ENCODE measurements around the gene TRIP13. TPM values are rescaled to one million over a fixed set of nuclear protein-coding genes. Genes with fewer than 3 reads are reported as not detected.
"Not testable (repeated sequence)": the region's sequence is repeated elsewhere in the genome, so short reads cannot be mapped to it uniquely, and the experiment has no call there.

TRIP13 gene
- polyA plus RNA-seq, 3 donors = 0.24 to 1.2 TPM; not detected in 1

GRCh38 chr5:934381-934967, 41.8 kb downstream of the TRIP13 start:
- H3K27me3 Mint-ChIP-seq (ENCODE audit: low read depth in 3 of 3); DNase-seq; H3K27ac Mint-ChIP-seq; H3K4me3 Mint-ChIP-seq; H3K36me3 Mint-ChIP-seq; H3K4me3 ChIP-seq (replicated peaks in 1 of 3; ENCODE audit: low read depth in 2 of 3, low read length in 3 of 3); H3K4me1 ChIP-seq (ENCODE audit: control insufficient read depth in 1 of 2, insufficient read depth in 2 of 2, low read length in 2 of 2); H3K4me2 ChIP-seq (replicated peaks; ENCODE audit: extremely low read depth, low read length, poor library complexity, severe bottlenecking); H3K4me1 Mint-ChIP-seq; H3K9me3 ChIP-seq (replicated peaks in 1 of 2; ENCODE audit: control insufficient read depth in 1 of 2, insufficient read depth in 1 of 2, low read length in 2 of 2); H3K36me3 ChIP-seq (replicated peaks in 1 of 2; ENCODE audit: control insufficient read depth in 1 of 2, insufficient read depth in 2 of 2, low read length in 2 of 2); intact Hi-C loops (cut with micrococcal nuclease); H2AFZ ChIP-seq (ENCODE audit: insufficient read depth, low read depth, low read length, poor library complexity, severe bottlenecking); H3K27ac ChIP-seq (ENCODE audit: low read depth in 1 of 2, low read length in 2 of 2); H3K79me2 ChIP-seq (ENCODE audit: insufficient read depth, low read length); H3K9ac ChIP-seq (ENCODE audit: insufficient read depth, low read length, poor library complexity, severe bottlenecking); H4K20me1 ChIP-seq (ENCODE audit: insufficient read depth, low read length); H3K27me3 ChIP-seq (ENCODE audit: control insufficient read depth in 2 of 2, insufficient read depth in 2 of 2, low read length in 2 of 2): not testable (repeated sequence)
- H3K9me3 Mint-ChIP-seq = peaks cover 0 to 13% (median 3%) of the 10 kb centered on the region in 7 donors
- WGBS (ENCODE audit: insufficient coverage) = 100% methylated on average over 2 of the region's 3 CpGs

- H3K4me3 ChIP-seq (replicated peaks in 1 of 3; ENCODE audit: low read depth in 2 of 3, low read length in 3 of 3) = no peak overlapping the region
- Mint-ChIP-seq H3K27me3 (ENCODE audit: low read depth in 3 of 3) (peaks cover 2 to 6% (median 6%) of the 10 kb centered on the region in 3 donors), H3K36me3 (no peaks in the 10 kb centered on the region), H3K4me1 (no peaks in the 10 kb centered on the region), H3K9me3 (peaks cover 0 to 11% (median 3%) of the 10 kb centered on the region in 7 donors), H3K4me3 (no peak overlapping the region), H3K27ac (no peak overlapping the region)
- no peaks in the 10 kb centered on the region for H3K36me3 ChIP-seq (replicated peaks in 1 of 2; ENCODE audit: control insufficient read depth in 1 of 2, insufficient read depth in 2 of 2, low read length in 2 of 2)
- 100% methylated on average over 1 of the region's 5 CpGs for WGBS (ENCODE audit: insufficient coverage)
- no peaks in the 10 kb centered on the region for H4K20me1 ChIP-seq (ENCODE audit: insufficient read depth, low read length)
- no peak for DNase-seq
- no peak overlapping the region for H3K27ac ChIP-seq (ENCODE audit: low read depth in 1 of 2, low read length in 2 of 2)
- no peaks in the 10 kb centered on the region for H3K27me3 ChIP-seq (ENCODE audit: control insufficient read depth in 2 of 2, insufficient read depth in 2 of 2, low read length in 2 of 2)
- no peak overlapping the region for H2AFZ ChIP-seq (ENCODE audit: insufficient read depth, low read depth, low read length, poor library complexity, severe bottlenecking)
- H3K9me3 ChIP-seq (replicated peaks in 1 of 2; ENCODE audit: control insufficient read depth in 1 of 2, insufficient read depth in 1 of 2, low read length in 2 of 2) = peaks cover 0 to 4% of the 10 kb centered on the region in 2 donors
- H3K4me2 ChIP-seq (replicated peaks; ENCODE audit: extremely low read depth, low read length, poor library complexity, severe bottlenecking) = no peak overlapping the region
- intact Hi-C loops (cut with micrococcal nuclease) = no loop called here
- H3K9ac ChIP-seq (ENCODE audit: insufficient read depth, low read length, poor library complexity, severe bottlenecking) = no peak overlapping the region
- TF ChIP-seq, protein P1, sequence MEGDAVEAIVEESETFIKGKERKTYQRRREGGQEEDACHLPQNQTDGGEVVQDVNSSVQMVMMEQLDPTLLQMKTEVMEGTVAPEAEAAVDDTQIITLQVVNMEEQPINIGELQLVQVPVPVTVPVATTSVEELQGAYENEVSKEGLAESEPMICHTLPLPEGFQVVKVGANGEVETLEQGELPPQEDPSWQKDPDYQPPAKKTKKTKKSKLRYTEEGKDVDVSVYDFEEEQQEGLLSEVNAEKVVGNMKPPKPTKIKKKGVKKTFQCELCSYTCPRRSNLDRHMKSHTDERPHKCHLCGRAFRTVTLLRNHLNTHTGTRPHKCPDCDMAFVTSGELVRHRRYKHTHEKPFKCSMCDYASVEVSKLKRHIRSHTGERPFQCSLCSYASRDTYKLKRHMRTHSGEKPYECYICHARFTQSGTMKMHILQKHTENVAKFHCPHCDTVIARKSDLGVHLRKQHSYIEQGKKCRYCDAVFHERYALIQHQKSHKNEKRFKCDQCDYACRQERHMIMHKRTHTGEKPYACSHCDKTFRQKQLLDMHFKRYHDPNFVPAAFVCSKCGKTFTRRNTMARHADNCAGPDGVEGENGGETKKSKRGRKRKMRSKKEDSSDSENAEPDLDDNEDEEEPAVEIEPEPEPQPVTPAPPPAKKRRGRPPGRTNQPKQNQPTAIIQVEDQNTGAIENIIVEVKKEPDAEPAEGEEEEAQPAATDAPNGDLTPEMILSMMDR (IDR thresholded peaks at IDR 0.05) = no peak
- no peaks in the 10 kb centered on the region for H3K4me1 ChIP-seq (ENCODE audit: control insufficient read depth in 1 of 2, insufficient read depth in 2 of 2, low read length in 2 of 2)
- H3K79me2 ChIP-seq (ENCODE audit: insufficient read depth, low read length) = no peaks in the 10 kb centered on the region
Observed at GRCh38 chr5:935510-936084, 42.9 kb downstream of the TRIP13 start.
